Chondrocyte (in vitro differentiated cells): Measurements from ENCODE around the gene SPAG6. TPM values are rescaled to one million over a fixed set of nuclear protein-coding genes. Genes with fewer than 3 reads are reported as not detected.
"Not testable (repeated sequence)": the region's sequence is repeated elsewhere in the genome, so short reads cannot be mapped to it uniquely, and the experiment has no call there.

ENCODE experiments used
- DNase-seq: peaks from one replicate; pipeline ENCODE4 v3.0.0; 2021; ENCODE audit warnings: mixed read lengths, low spot score
- H3K27ac Mint-ChIP-seq: one replicate; pipeline ENCODE4 v1.8.0; 2021; ENCODE audit warnings: mild to moderate bottlenecking, moderate library complexity, mixed read lengths; ENCODE audit not compliant: unreplicated experiment
- H3K27me3 Mint-ChIP-seq: 2 replicates; pipeline ENCODE4 v1.8.0; 2021; ENCODE audit warnings: low read depth, mixed read lengths
- H3K36me3 Mint-ChIP-seq: 2 replicates; pipeline ENCODE4 v1.8.0; 2021; ENCODE audit warnings: low read depth, mixed read lengths
- H3K4me1 Mint-ChIP-seq: 2 replicates; pipeline ENCODE4 v1.8.0; 2021; ENCODE audit warnings: low read depth, mild to moderate bottlenecking, mixed read lengths
- H3K4me3 Mint-ChIP-seq: one replicate; pipeline ENCODE4 v1.8.0; 2021; ENCODE audit warnings: mild to moderate bottlenecking, moderate library complexity, mixed read lengths; ENCODE audit not compliant: unreplicated experiment
- H3K9me3 Mint-ChIP-seq: 2 replicates; pipeline ENCODE4 v1.8.0; 2021; ENCODE audit warnings: low read depth, mixed read lengths
- CTCF ChIP-seq: fragments of 200-600 bp; sonication (generic); IDR thresholded peaks from 2 replicates; pipeline ENCODE4 v1.5.0; 2021; ENCODE audit warnings: antibody characterized with exemption, mild to moderate bottlenecking, moderate library complexity
- total RNA-seq: library from RNA; stranded (reverse); gene quantifications from 3 replicates; pipeline ENCODE4 v1.2.1, GENCODE V29; 2021

SPAG6 gene
- total RNA-seq, 1 donor from 2014 or later = not detected

GRCh38 chr10:22356324-22356873, 11.1 kb downstream of the SPAG6 start:
- Mint-ChIP-seq H3K36me3 (peaks cover 5% of the 10 kb centered on the region), H3K9me3 (no peaks in the 10 kb centered on the region), H3K27me3 (peaks cover 7% of the 10 kb centered on the region), H3K4me3 (no peak overlapping the region), H3K27ac (no peak overlapping the region), H3K4me1 (no peaks in the 10 kb centered on the region)
- no peak for DNase-seq
- no peak for TF ChIP-seq CTCF

GRCh38 chr10:22357770-22358169, 12.5 kb downstream of the SPAG6 start:
- not testable (repeated sequence) for H3K36me3 Mint-ChIP-seq, H3K4me1 Mint-ChIP-seq, H3K27me3 Mint-ChIP-seq, H3K9me3 Mint-ChIP-seq, DNase-seq, H3K27ac Mint-ChIP-seq, H3K4me3 Mint-ChIP-seq

GRCh38 chr10:22363305-22363704, 18.0 kb downstream of the SPAG6 start:
- Mint-ChIP-seq H3K27ac (no peak overlapping the region), H3K36me3 (no peaks in the 10 kb centered on the region), H3K27me3 (no peaks in the 10 kb centered on the region), H3K9me3 (no peaks in the 10 kb centered on the region), H3K4me1 (no peaks in the 10 kb centered on the region), H3K4me3 (no peak overlapping the region)
- DNase-seq = no peak
- no peak for TF ChIP-seq CTCF

- Mint-ChIP-seq H3K4me1 (no peaks in the 10 kb centered on the region), H3K27ac (no peak overlapping the region), H3K9me3 (no peaks in the 10 kb centered on the region), H3K4me3 (no peak overlapping the region), H3K27me3 (no peaks in the 10 kb centered on the region), H3K36me3 (no peaks in the 10 kb centered on the region)
- no peak for DNase-seq
- no peak for TF ChIP-seq CTCF
Measured at GRCh38 chr10:22364407-22365140, 19.3 kb downstream of the SPAG6 start.

GRCh38 chr10:22365233-22365632, 19.9 kb downstream of the SPAG6 start:
- H3K36me3 Mint-ChIP-seq = no peaks in the 10 kb centered on the region
- TF ChIP-seq CTCF = no peak
- H3K9me3 Mint-ChIP-seq = no peaks in the 10 kb centered on the region
- no peak overlapping the region for H3K27ac Mint-ChIP-seq
- no peak overlapping the region for H3K4me3 Mint-ChIP-seq
- DNase-seq = no peak
- no peaks in the 10 kb centered on the region for H3K4me1 Mint-ChIP-seq
- no peaks in the 10 kb centered on the region for H3K27me3 Mint-ChIP-seq
